HG02852 (cell line): ENCODE measurements around the gene SLC15A1.
"Not testable (repeated sequence)": the region's sequence is repeated elsewhere in the genome, so short reads cannot be mapped to it uniquely, and the experiment has no call there.

Experiments used
- ATAC-seq: cut with Tn5 transposase; IDR thresholded peaks from one replicate; pipeline ENCODE4 v1.9.1; 2021; ENCODE audit warnings: mild to moderate bottlenecking, moderate library complexity; ENCODE audit not compliant: unreplicated experiment

Gene SLC15A1

DNA sequence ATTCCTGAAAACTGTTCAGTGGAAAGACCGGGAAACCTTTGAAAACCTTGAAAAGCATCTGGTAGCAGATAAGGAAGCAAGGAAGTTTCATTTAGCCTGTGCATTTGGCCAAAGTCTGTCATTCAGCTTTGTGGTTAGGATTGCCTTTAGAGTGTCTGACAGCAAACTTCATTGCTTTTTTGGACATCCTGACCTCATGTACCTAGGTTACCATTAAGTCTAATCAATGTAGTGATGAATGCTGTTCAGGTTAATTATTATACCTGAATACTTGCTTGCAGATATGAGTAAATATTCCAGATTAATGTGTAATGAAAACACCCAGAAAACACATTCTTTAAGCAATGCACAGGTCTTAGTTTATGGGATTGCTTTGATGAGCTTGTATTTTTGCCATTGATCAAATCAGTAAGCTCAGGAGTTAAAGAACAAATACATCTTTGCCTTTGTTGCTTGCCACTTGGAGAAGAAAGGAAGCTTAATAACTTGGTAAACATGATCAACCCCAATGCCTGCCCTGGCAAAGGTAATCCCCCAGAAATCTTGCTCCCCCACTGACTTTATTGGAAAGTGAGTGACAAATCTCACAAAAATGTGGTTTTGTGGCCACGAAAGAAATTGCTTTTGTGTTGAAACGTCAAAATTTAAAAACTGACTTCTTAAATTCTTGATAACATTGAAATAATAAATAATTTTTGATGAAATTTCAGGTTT lies 87.4 kb downstream of the SLC15A1 start:
- ATAC-seq = no peak

- ATAC-seq = no peak
These were observed 88.0 kb downstream of the SLC15A1 start for GRCh38 chr13:98664510-98664909.

DNA sequence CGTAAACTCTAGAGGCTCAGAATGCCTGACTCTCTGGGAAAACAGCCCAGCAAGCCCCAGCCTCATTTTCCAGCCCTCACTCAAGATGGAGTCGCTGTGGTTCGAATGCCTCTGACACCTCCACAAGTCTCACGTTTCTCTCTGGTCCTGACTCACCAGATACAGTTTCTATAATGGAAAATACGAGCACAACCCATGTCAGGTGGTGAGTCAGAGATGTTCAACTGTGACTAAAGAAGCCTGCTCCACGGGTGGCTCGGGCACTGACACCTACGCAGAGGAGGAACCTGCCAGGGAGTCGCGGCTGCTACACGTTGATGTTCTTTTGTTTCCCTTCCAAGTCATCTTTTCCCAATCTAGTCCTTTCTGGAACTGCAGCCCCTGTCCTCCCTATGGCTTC lies 88.4 kb downstream of the SLC15A1 start:
- no peak for ATAC-seq

GRCh38 chr13:98658131-98658530 lies 94.3 kb downstream of the SLC15A1 start:
- ATAC-seq = no peak

DNA sequence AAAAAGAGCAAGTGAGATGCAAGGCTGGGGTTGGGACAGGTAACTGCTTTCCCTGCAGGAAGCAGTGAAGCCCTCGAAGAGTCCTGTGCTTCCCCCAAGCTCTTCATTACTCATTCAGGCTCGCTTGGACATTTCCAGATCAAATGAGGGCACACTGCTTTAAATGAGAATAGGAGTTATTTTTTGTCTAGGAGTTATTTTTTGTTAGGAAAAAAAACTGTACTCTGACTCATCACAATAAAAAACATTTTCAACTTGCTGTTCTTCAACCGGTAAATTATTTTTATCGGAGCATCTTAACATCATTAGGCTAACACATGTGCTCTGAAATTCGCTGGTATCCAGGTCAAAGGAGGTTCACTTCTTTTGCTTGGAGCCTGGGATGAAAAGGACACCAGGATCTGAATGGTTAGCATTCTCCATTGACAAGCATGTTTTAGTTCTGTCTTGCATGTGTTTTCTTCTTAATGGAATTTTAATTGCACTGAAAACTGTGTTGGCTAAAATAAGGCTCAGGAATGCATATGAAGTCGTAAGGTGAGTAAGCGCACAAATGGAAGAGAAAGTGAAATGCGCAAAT lies 94.9 kb downstream of the SLC15A1 start:
- no peak for ATAC-seq

DNA sequence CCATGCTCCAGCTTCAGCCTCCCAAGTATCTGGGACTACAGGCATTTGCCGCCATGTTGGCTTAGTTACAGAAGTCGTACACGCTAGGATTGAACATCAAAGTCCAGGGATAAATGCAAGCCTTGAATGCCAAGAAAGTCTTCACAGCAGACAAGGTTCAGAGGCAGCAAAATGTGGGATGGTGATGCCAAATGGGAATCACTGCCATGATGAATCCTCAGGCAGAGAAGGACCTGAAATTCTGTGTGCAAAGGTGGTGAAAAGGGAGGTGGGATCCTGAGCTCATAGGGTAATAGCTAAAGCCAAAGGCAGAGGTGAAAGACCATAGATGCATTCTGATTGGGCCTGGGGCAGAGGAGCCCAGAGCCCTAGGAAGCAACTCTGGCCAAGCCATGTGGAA lies 96.2 kb downstream of the SLC15A1 start:
- no peak for ATAC-seq

GRCh38 chr13:98653463-98653985 lies 98.9 kb downstream of the SLC15A1 start:
- ATAC-seq = peak; percentile 92

- ATAC-seq = no peak
These were observed 99.6 kb downstream of the SLC15A1 start for GRCh38 chr13:98652721-98653462.

- no peak for ATAC-seq
These were observed 100.2 kb downstream of the SLC15A1 start for GRCh38 chr13:98652276-98652675.

DNA sequence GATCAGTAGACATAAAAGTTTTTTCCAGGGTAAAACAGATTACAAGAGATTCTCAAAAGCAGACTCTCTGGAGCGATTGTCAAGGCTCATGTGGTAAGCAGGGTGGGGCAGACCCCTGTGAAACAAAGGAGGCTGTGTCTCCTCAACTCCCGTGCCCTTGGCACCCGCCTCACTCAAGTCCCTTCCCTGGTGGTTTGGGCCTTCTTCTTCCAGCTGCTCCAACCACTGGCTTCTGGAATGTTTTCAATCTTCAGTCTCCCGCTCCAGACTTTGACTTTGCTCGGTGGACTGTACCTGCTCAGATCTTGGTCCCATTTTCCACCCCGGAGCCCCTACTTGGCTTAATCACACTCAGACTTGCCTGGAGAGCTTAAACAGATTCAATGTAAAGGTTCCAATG lies 100.7 kb downstream of the SLC15A1 start:
- no peak for ATAC-seq

GRCh38 chr13:98650396-98651107 lies 101.9 kb downstream of the SLC15A1 start:
- no peak for ATAC-seq

DNA sequence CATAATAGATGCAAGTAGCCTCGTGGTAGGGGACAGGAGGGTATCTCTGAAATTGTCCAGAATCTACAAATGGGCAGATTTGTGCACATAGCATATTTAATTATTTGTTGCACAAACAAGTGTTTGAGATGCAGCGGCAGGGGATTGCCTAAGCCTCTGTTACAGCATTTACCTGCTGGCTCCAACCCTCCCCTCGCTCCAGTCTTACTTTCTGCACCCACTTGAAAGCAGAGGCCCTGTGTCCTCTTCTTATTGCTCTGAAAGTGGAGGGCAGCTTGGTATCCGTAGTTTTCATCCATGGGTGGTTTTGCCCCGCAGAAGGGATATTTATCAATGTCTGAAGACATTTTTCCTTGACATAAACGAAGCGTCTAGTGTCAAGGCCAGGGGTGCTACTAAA lies 102.6 kb downstream of the SLC15A1 start:
- no peak for ATAC-seq

GRCh38 chr13:98648686-98649085 lies 103.8 kb downstream of the SLC15A1 start:
- ATAC-seq = no peak

DNA sequence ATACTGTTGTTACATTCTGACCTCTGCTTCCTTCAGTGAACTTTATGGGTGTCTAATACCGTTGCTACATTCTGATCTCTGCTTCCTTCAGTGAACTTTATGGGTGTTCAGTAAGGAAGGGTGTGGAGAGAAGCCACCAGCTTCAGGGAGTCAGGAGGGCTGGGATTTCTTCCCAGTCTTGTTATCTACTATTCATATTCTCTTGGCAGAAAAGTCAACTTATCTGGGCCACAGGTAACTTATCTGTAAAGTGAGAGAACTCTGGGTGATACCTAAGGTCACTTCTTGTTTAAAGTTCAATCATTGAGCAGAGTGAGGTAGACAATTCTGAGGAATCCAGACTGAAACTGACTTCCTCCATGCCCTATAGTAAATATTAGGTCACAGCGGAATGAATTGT lies 104.3 kb downstream of the SLC15A1 start:
- ATAC-seq = no peak

GRCh38 chr13:98647121-98647520 lies 105.4 kb downstream of the SLC15A1 start:
- ATAC-seq = no peak

DNA sequence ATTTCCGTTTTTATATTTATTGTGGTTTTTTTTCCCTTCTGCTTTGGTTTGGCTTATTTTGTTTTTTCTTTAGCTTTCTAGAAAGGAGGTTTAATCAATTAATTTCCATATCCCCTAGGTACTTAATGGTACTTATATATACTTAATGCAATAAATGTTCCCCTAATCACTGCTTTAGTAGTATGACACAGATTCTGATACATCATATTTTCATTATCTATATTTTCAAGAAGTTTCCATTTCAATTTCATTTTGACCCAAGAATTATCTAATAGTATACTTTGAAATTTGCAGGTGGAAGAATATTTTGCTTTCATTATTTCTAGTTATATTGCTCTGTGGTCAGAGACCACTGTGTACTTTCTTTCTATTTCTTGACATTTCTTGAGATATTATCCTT lies 109.0 kb downstream of the SLC15A1 start:
- ATAC-seq = no peak

DNA sequence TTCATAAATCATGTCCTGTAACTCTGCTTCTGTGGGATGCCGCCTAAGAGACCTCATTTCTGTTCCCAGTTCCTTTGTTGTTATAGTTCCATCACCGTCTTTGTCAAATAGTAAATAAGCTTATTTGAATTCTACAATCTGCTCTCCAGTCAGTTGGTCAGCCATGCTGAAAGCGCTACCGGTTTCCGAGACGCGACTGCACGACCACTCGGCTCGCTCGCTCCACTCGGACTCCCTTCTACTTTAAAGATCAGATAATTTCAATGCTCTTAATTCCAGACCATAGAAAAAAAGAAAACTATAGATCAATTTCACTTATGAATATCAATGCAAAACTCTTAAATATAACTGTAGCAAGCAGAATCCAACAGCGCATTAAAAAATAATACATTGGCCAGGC lies 111.4 kb downstream of the SLC15A1 start:
- ATAC-seq = no peak

DNA sequence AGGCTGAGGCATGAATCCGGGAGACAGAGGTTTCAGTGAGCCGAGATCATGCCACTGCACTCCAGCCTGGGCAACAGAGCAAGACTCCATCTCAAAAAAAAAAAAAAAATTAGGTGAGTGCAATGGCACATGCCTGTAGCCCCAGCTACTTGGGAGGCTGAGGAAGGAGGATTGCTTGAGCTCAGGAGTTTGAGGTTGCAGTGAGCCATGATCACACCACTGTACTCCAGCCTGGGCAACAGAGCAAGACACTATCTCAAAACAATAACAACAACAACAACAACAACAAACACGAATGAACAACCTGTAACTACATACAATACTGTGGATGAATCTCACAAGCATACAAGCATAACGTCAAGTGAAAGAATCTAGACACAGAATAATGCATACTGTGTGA lies 112.7 kb downstream of the SLC15A1 start:
- not testable (repeated sequence) for ATAC-seq

- ATAC-seq = not testable (repeated sequence)
These were observed 114.1 kb downstream of the SLC15A1 start for GRCh38 chr13:98638352-98638751.
